ENCODE measurements around the gene DCANP1. TPM values are rescaled to one million over a fixed set of nuclear protein-coding genes. Genes with fewer than 3 reads are reported as not detected.

The DCANP1 gene
- total RNA-seq, 1 experiment from 2014 or later: not detected

- Mint-ChIP-seq H3K4me3 (ENCODE audit: unreplicated experiment) (no peak overlapping the region), H3K4me1 (ENCODE audit: insufficient read depth, unreplicated experiment) (peaks cover 10% of the 10 kb centered on the region), H3K36me3 (ENCODE audit: insufficient read depth, unreplicated experiment) (no peaks in the 10 kb centered on the region), H3K27me3 (ENCODE audit: insufficient read depth, unreplicated experiment) (no peaks in the 10 kb centered on the region), H3K27ac (ENCODE audit: low read depth, unreplicated experiment) (no peak overlapping the region), H3K9me3 (ENCODE audit: unreplicated experiment) (no peaks in the 10 kb centered on the region)
- no TSS peak for BruUV-seq (replicated peaks)
- ChIA-PET CTCF (interaction anchor here (0.8 to 3.0 kb wide), 3 partner anchors 10 to 131 kb away, joined by 3 to 17 read pairs (median 5); no protein-coding TSS in a partner anchor), POLR2A (interaction anchor here (1.5 to 1.7 kb wide), 2 partner anchors 10 to 36 kb away, joined by 5 to 6 read pairs; partner anchors contain the start of gene MACROH2A1)
- intact Hi-C loops (cut with micrococcal nuclease): no loop called here
- DNase-seq (ENCODE audit: unreplicated experiment): no peak
- no peak for TF ChIP-seq CTCF (IDR thresholded peaks at IDR 0.05; ENCODE audit: unreplicated experiment)
Observed at GRCh38 chr5:135434591-135435466, 12.3 kb downstream of the DCANP1 start.

- intact Hi-C loops (cut with micrococcal nuclease): no loop called here
- CTCF ChIA-PET: interaction anchor here (0.7 to 3.0 kb wide), 4 partner anchors 9 to 236 kb away, joined by 3 to 17 read pairs (median 4); no protein-coding TSS in a partner anchor
- no peaks in the 10 kb centered on the region for H3K27me3 Mint-ChIP-seq (ENCODE audit: insufficient read depth, unreplicated experiment)
- no TSS peak for BruUV-seq (replicated peaks)
- no peak for DNase-seq (ENCODE audit: unreplicated experiment)
- no peak overlapping the region for H3K27ac Mint-ChIP-seq (ENCODE audit: low read depth, unreplicated experiment)
- peaks cover under 1% of the 10 kb centered on the region for H3K9me3 Mint-ChIP-seq (ENCODE audit: unreplicated experiment)
- H3K4me1 Mint-ChIP-seq (ENCODE audit: insufficient read depth, unreplicated experiment): peaks cover 10% of the 10 kb centered on the region
- TF ChIP-seq CTCF (IDR thresholded peaks at IDR 0.05; ENCODE audit: unreplicated experiment): no peak
- POLR2A ChIA-PET: interaction anchor here (1.2 to 1.7 kb wide), 3 partner anchors 9 to 35 kb away, joined by 3 to 6 read pairs (median 5); partner anchors contain the start of gene MACROH2A1
- no peak overlapping the region for H3K4me3 Mint-ChIP-seq (ENCODE audit: unreplicated experiment)
- H3K36me3 Mint-ChIP-seq (ENCODE audit: insufficient read depth, unreplicated experiment): no peaks in the 10 kb centered on the region
Observed at GRCh38 chr5:135433681-135434426, 13.3 kb downstream of the DCANP1 start.

GRCh38 chr5:135432113-135432512 lies 15.0 kb downstream of the DCANP1 start:
- H3K4me3 Mint-ChIP-seq (ENCODE audit: unreplicated experiment): no peak overlapping the region
- intact Hi-C loops (cut with micrococcal nuclease): no loop called here

More at GRCh38 chr5:135432113-135432512, 15.0 kb downstream of the DCANP1 start:
- no peak for TF ChIP-seq CTCF (IDR thresholded peaks at IDR 0.05; ENCODE audit: unreplicated experiment)
- Mint-ChIP-seq H3K9me3 (ENCODE audit: unreplicated experiment) (peaks cover 7% of the 10 kb centered on the region), H3K4me1 (ENCODE audit: insufficient read depth, unreplicated experiment) (no peaks in the 10 kb centered on the region), H3K36me3 (ENCODE audit: insufficient read depth, unreplicated experiment) (no peaks in the 10 kb centered on the region), H3K27ac (ENCODE audit: low read depth, unreplicated experiment) (no peak overlapping the region), H3K27me3 (ENCODE audit: insufficient read depth, unreplicated experiment) (no peaks in the 10 kb centered on the region)
- POLR2A ChIA-PET: interaction anchor here (0.8 kb wide), 1 partner anchor 11 kb away, joined by 3 read pairs; no protein-coding TSS in a partner anchor
- BruUV-seq (replicated peaks): no TSS peak
- no peak for DNase-seq (ENCODE audit: unreplicated experiment)
- CTCF ChIA-PET: no interaction called here
